ENCODE measurements around the gene INSL6. TPM values are rescaled to one million over a fixed set of nuclear protein-coding genes. Genes with fewer than 3 reads are reported as not detected.

The INSL6 gene
- total RNA-seq, result not detected in 2 replicates

GRCh38 chr9:5185220-5185840 lies at the start of gene INSL6:
Gene INSL6, minus strand, starts transcription at chr9:5185639. Its CDS starts 37 bp downstream, at chr9:5185602.

GRCh38 chr9:5231212-5231611 lies 45.8 kb upstream of the INSL6 start, which contains the start of gene INSL4:
Gene INSL4, plus strand, starts transcription at chr9:5231419. Its CDS starts 105 bp downstream, at chr9:5231524.

Other genes with a start within 250 kb of the INSL6 start
- gene JAK2, start 200.4 kb downstream of the INSL6 start, total RNA-seq, result 5.8 and 11.7 TPM in 2 replicates
- gene INSL4, start 45.8 kb upstream of the INSL6 start, total RNA-seq, result not detected in 2 replicates
- 0.64 TPM in 1 of 2 replicates, not detected in the other for gene RLN2, start 119.1 kb upstream of the INSL6 start, total RNA-seq
- not detected in 2 replicates for gene RLN1, start 154.2 kb upstream of the INSL6 start, total RNA-seq

Data from tracheal epithelial cell (primary cell).